HL-60 (cell line): Measurements from ENCODE around the gene TBCK.

Experiments
- DNase-seq, 2 experiments: peaks; one replicate each; pipeline ENCODE4 v3.0.0-alpha.2; 2010 to 2020; ENCODE audit warnings: low read depth in 1 of 2, low spot score in 1 of 2
- H3K27ac ChIP-seq: fragments of 250-450 bp; sonication (Bioruptor Pico); replicated peaks from 2 replicates; pipeline ENCODE4 v1.5.1; 2020; ENCODE audit warnings: mild to moderate bottlenecking, moderate library complexity
- H3K27me3 ChIP-seq: fragments of 250-450 bp; sonication (Bioruptor Pico); 2 replicates; pipeline ENCODE4 v1.5.1; 2021; ENCODE audit warnings: mild to moderate bottlenecking, moderate library complexity; ENCODE audit not compliant: insufficient read depth, poor library complexity, severe bottlenecking
- H3K4me3 ChIP-seq: replicated peaks from 2 replicates; pipeline ENCODE4 v1.5.1; 2011; ENCODE audit warnings: mild to moderate bottlenecking, control low read depth, low read length; ENCODE audit not compliant: insufficient read depth
- GABPA ChIP-seq: IDR thresholded peaks from 2 replicates; pipeline ENCODE4 v1.6.1; 2012; ENCODE audit warnings: low read depth
- POLR2AphosphoS5 ChIP-seq: IDR thresholded peaks from 2 replicates; pipeline ENCODE4 v1.6.1; 2012; ENCODE audit warnings: low read depth
- SPI1 ChIP-seq: IDR thresholded peaks from 2 replicates; pipeline ENCODE4 v1.6.1; 2012; ENCODE audit warnings: low read depth, mild to moderate bottlenecking, borderline replicate concordance
- TF ChIP-seq, protein P1 (sequence below): IDR thresholded peaks from 2 replicates; pipeline ENCODE4 v1.6.1; 2012; ENCODE audit warnings: low read depth; ENCODE audit not compliant: insufficient replicate concordance
- TF ChIP-seq, protein P2 (sequence below): IDR thresholded peaks from one replicate; pipeline ENCODE4 v1.5.1; 2011; ENCODE audit warnings: low read length, control low read depth, inconsistent platforms; ENCODE audit not compliant: insufficient read depth

Gene TBCK

DNA sequence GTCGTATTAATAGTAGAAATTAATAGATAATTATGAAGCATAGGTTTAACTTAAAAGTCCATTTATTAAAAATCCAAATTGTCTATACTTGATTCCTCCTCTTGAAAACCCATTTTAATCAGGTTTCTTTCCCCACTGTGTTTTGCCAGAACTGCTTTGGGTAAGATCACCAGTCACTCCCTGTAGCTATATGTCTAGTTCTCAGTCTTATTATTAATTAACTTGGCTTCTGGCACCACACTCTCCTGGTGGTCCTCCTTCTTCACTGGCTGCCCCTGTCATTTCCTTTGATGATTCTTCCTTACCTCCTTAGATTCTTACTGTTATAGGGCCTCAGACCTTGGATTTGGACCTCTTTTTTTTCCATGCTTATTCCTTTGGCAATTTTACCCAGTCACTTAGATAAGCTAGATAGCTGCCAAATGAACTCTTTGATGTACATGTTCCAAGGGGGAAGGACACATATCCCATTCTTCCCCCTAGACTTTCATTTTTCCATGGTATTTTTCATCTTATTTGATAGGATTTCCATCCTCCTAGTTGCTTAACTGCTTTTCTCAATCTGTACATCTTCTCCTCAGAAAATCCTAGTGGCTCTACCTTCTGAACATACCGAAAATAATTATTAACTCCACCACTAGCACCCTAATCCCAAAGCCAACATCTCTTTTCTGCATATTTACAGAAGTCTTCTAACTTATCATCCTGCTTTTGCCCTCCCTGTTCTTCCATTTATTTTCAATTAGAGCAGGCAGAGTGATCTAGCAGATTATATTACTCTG, 28.0 kb upstream of the TBCK start:
- Histone ChIP-seq H3K4me3 (no peak overlapping the region), H3K27ac (no peak overlapping the region), H3K27me3 (no peaks in the 10 kb centered on the region)
- no peak for TF ChIP-seq SPI1
- TF ChIP-seq, protein P1, sequence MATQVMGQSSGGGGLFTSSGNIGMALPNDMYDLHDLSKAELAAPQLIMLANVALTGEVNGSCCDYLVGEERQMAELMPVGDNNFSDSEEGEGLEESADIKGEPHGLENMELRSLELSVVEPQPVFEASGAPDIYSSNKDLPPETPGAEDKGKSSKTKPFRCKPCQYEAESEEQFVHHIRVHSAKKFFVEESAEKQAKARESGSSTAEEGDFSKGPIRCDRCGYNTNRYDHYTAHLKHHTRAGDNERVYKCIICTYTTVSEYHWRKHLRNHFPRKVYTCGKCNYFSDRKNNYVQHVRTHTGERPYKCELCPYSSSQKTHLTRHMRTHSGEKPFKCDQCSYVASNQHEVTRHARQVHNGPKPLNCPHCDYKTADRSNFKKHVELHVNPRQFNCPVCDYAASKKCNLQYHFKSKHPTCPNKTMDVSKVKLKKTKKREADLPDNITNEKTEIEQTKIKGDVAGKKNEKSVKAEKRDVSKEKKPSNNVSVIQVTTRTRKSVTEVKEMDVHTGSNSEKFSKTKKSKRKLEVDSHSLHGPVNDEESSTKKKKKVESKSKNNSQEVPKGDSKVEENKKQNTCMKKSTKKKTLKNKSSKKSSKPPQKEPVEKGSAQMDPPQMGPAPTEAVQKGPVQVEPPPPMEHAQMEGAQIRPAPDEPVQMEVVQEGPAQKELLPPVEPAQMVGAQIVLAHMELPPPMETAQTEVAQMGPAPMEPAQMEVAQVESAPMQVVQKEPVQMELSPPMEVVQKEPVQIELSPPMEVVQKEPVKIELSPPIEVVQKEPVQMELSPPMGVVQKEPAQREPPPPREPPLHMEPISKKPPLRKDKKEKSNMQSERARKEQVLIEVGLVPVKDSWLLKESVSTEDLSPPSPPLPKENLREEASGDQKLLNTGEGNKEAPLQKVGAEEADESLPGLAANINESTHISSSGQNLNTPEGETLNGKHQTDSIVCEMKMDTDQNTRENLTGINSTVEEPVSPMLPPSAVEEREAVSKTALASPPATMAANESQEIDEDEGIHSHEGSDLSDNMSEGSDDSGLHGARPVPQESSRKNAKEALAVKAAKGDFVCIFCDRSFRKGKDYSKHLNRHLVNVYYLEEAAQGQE = no peak
- TF ChIP-seq POLR2AphosphoS5 = no peak
- no peak for TF ChIP-seq GABPA
- TF ChIP-seq, protein P2, sequence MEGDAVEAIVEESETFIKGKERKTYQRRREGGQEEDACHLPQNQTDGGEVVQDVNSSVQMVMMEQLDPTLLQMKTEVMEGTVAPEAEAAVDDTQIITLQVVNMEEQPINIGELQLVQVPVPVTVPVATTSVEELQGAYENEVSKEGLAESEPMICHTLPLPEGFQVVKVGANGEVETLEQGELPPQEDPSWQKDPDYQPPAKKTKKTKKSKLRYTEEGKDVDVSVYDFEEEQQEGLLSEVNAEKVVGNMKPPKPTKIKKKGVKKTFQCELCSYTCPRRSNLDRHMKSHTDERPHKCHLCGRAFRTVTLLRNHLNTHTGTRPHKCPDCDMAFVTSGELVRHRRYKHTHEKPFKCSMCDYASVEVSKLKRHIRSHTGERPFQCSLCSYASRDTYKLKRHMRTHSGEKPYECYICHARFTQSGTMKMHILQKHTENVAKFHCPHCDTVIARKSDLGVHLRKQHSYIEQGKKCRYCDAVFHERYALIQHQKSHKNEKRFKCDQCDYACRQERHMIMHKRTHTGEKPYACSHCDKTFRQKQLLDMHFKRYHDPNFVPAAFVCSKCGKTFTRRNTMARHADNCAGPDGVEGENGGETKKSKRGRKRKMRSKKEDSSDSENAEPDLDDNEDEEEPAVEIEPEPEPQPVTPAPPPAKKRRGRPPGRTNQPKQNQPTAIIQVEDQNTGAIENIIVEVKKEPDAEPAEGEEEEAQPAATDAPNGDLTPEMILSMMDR = no peak
- no peak for DNase-seq

- DNase-seq = no peak
Measured at GRCh38 chr4:106340774-106341173, 24.8 kb upstream of the TBCK start.

GRCh38 chr4:106339431-106339830, 23.4 kb upstream of the TBCK start:
- DNase-seq = peak in 1 of 2 experiments; percentile 13
- Histone ChIP-seq H3K27me3 (no peaks in the 10 kb centered on the region), H3K27ac (no peak overlapping the region), H3K4me3 (no peak overlapping the region)
- TF ChIP-seq GABPA = no peak
- TF ChIP-seq POLR2AphosphoS5 = no peak
- TF ChIP-seq, protein P2 = no peak
- TF ChIP-seq, protein P1 = no peak

More at GRCh38 chr4:106340774-106341173, 24.8 kb upstream of the TBCK start:
- Histone ChIP-seq H3K4me3 (no peak overlapping the region), H3K27me3 (no peaks in the 10 kb centered on the region), H3K27ac (no peak overlapping the region)
- TF ChIP-seq POLR2AphosphoS5 = no peak
- no peak for TF ChIP-seq SPI1
- TF ChIP-seq, protein P1 = no peak
- TF ChIP-seq GABPA = no peak
- TF ChIP-seq, protein P2 = no peak
